Measurements from ENCODE around the gene NDC1. TPM values are rescaled to one million over a fixed set of nuclear protein-coding genes. Genes with fewer than 3 reads are reported as not detected.
A peak's percentile ranks its signal among the peaks of the same experiment; 100 is the strongest.

Gene NDC1
- total RNA-seq, 1 donor from 2014 or later = 94.3 TPM

GRCh38 chr1:53727461-53728092 lies 110.5 kb downstream of the NDC1 start:
- Mint-ChIP-seq H3K36me3 (no peaks in the 10 kb centered on the region), H3K27me3 (ENCODE audit: insufficient read depth, low read depth) (peaks cover 6% of the 10 kb centered on the region), H3K27ac (no peak overlapping the region), H3K9me3 (peaks cover 2% of the 10 kb centered on the region), H3K4me3 (no peak overlapping the region), H3K4me1 (peaks cover 12% of the 10 kb centered on the region)
- Histone ChIP-seq H4K20me1 (ENCODE audit: low read depth) (no peaks in the 10 kb centered on the region), H3F3A (ENCODE audit: low read depth) (no peaks in the 10 kb centered on the region), H3K27ac (no peak overlapping the region), H2AFZ (replicated peaks) (no peak overlapping the region), H3K4me3 (no peak overlapping the region), H3K4me1 (no peaks in the 10 kb centered on the region), H3K9me3 (ENCODE audit: low read depth) (no peaks in the 10 kb centered on the region), H3K4me2 (no peak overlapping the region), H3K79me2 (ENCODE audit: low read depth) (no peaks in the 10 kb centered on the region), H3K27me3 (peaks cover 10% of the 10 kb centered on the region), H3K9ac (no peak overlapping the region), H3K36me3 (no peaks in the 10 kb centered on the region)
- TF ChIP-seq CTCF (IDR thresholded peaks at IDR 0.05) (no peak), EZH2phosphoT487 (IDR thresholded peaks at IDR 0.05) (no peak), EZH2 (IDR thresholded peaks at IDR 0.05) (no peak)
- DNase-seq (ENCODE audit: low spot score) = no peak

- Histone ChIP-seq H3K36me3 (no peaks in the 10 kb centered on the region), H3K79me2 (ENCODE audit: low read depth) (no peaks in the 10 kb centered on the region), H3K9ac (no peak overlapping the region), H3K9me3 (ENCODE audit: low read depth) (no peaks in the 10 kb centered on the region), H2AFZ (replicated peaks) (no peak overlapping the region), H3F3A (ENCODE audit: low read depth) (no peaks in the 10 kb centered on the region), H3K4me1 (no peaks in the 10 kb centered on the region), H4K20me1 (ENCODE audit: low read depth) (no peaks in the 10 kb centered on the region), H3K27ac (no peak overlapping the region), H3K4me3 (no peak overlapping the region), H3K27me3 (no peaks in the 10 kb centered on the region), H3K4me2 (no peak overlapping the region)
- Mint-ChIP-seq H3K27me3 (ENCODE audit: insufficient read depth, low read depth) (peaks cover 3% of the 10 kb centered on the region), H3K9me3 (peaks cover 2% of the 10 kb centered on the region), H3K4me3 (no peak overlapping the region), H3K36me3 (no peaks in the 10 kb centered on the region), H3K27ac (no peak overlapping the region), H3K4me1 (peaks cover 12% of the 10 kb centered on the region)
- DNase-seq (ENCODE audit: low spot score) = no peak
- no peak for TF ChIP-seq EZH2phosphoT487 (IDR thresholded peaks at IDR 0.05)
- TF ChIP-seq CTCF (IDR thresholded peaks at IDR 0.05) = no peak
- TF ChIP-seq EZH2 (IDR thresholded peaks at IDR 0.05) = no peak
These were observed 112.0 kb downstream of the NDC1 start for GRCh38 chr1:53726009-53726600.

- H3K27me3 ChIP-seq = no peaks in the 10 kb centered on the region
- no peak overlapping the region for H3K4me3 ChIP-seq
- no peaks in the 10 kb centered on the region for H3K9me3 ChIP-seq (ENCODE audit: low read depth)
- Mint-ChIP-seq H3K27ac (no peak overlapping the region), H3K9me3 (peaks cover 2% of the 10 kb centered on the region), H3K36me3 (no peaks in the 10 kb centered on the region), H3K27me3 (ENCODE audit: insufficient read depth, low read depth) (peaks cover 3% of the 10 kb centered on the region), H3K4me1 (peaks cover 12% of the 10 kb centered on the region), H3K4me3 (no peak overlapping the region)
- H3K4me2 ChIP-seq = no peak overlapping the region
- no peaks in the 10 kb centered on the region for H3K79me2 ChIP-seq (ENCODE audit: low read depth)
- H3K27ac ChIP-seq = no peak overlapping the region
- H3K4me1 ChIP-seq = no peaks in the 10 kb centered on the region
- TF ChIP-seq CTCF (IDR thresholded peaks at IDR 0.05) (peak; percentile 55), EZH2phosphoT487 (IDR thresholded peaks at IDR 0.05) (no peak)
- H2AFZ ChIP-seq (replicated peaks) = peak overlapping the region; percentile 57
- peak; percentile 72 for DNase-seq (ENCODE audit: low spot score)
- no peaks in the 10 kb centered on the region for H3F3A ChIP-seq (ENCODE audit: low read depth)
- no peak overlapping the region for H3K9ac ChIP-seq
- H4K20me1 ChIP-seq (ENCODE audit: low read depth) = no peaks in the 10 kb centered on the region
- H3K36me3 ChIP-seq = no peaks in the 10 kb centered on the region
These were observed 112.8 kb downstream of the NDC1 start for GRCh38 chr1:53725238-53725689.
